GM10248 (cell line): ENCODE measurements around the gene CPLX1.

Source experiments
- CTCF ChIA-PET: fragments of 300-600 bp; sonication (Branson Sonifier 250); formaldehyde crosslinking; extraction: SDS; loops from one replicate; lab custom pipeline; 2021; ENCODE audit warnings: antibody characterized with exemption; lab: Yijun Ruan, JAX
- POLR2A ChIA-PET: fragments of 350-650 bp; sonication (Branson Sonifier 250); formaldehyde crosslinking; extraction: SDS; loops from one replicate; lab custom pipeline; 2020; ENCODE audit warnings: antibody characterized with exemption; lab: Yijun Ruan, JAX
- DNase-seq: peaks from one replicate; pipeline ENCODE4 v3.0.0; 2012; ENCODE audit errors: extremely low spot score
- TF ChIP-seq, protein P1 (sequence below): IDR thresholded peaks from 2 replicates; pipeline ENCODE4 v1.5.1; 2012; ENCODE audit warnings: mild to moderate bottlenecking, low read depth; ENCODE audit errors: extremely low read depth, missing control alignments, control extremely low read depth

Gene CPLX1

GRCh38 chr4:869776-870175, 43.8 kb upstream of the CPLX1 start:
- CTCF ChIA-PET: no interaction called here
- POLR2A ChIA-PET: no interaction called here
- TF ChIP-seq, protein P1, sequence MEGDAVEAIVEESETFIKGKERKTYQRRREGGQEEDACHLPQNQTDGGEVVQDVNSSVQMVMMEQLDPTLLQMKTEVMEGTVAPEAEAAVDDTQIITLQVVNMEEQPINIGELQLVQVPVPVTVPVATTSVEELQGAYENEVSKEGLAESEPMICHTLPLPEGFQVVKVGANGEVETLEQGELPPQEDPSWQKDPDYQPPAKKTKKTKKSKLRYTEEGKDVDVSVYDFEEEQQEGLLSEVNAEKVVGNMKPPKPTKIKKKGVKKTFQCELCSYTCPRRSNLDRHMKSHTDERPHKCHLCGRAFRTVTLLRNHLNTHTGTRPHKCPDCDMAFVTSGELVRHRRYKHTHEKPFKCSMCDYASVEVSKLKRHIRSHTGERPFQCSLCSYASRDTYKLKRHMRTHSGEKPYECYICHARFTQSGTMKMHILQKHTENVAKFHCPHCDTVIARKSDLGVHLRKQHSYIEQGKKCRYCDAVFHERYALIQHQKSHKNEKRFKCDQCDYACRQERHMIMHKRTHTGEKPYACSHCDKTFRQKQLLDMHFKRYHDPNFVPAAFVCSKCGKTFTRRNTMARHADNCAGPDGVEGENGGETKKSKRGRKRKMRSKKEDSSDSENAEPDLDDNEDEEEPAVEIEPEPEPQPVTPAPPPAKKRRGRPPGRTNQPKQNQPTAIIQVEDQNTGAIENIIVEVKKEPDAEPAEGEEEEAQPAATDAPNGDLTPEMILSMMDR: no peak
- no peak for DNase-seq

DNA sequence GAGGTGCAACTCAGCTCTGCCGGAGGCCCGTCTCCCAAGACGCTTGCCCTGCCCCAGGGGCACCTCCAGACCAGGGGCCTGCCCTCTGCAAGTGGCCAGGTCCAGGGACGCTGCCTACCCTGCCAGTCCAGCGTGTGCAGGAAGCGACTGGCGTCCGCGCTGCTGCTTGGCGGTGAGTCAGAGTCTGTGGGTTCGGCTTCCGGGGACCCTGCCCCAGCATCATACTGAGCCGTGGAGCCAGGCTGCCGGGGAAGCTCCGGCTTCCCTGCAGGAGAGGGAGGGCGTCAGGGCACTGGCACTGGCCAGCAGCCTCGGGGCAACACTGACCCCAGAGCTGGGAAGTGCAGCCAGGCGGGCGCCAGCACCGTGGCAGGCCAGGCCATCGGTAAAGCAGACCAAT, 42.5 kb upstream of the CPLX1 start:
- TF ChIP-seq, protein P1: no peak
- no peak for DNase-seq
- ChIA-PET CTCF (no interaction called here), POLR2A (no interaction called here)

DNA sequence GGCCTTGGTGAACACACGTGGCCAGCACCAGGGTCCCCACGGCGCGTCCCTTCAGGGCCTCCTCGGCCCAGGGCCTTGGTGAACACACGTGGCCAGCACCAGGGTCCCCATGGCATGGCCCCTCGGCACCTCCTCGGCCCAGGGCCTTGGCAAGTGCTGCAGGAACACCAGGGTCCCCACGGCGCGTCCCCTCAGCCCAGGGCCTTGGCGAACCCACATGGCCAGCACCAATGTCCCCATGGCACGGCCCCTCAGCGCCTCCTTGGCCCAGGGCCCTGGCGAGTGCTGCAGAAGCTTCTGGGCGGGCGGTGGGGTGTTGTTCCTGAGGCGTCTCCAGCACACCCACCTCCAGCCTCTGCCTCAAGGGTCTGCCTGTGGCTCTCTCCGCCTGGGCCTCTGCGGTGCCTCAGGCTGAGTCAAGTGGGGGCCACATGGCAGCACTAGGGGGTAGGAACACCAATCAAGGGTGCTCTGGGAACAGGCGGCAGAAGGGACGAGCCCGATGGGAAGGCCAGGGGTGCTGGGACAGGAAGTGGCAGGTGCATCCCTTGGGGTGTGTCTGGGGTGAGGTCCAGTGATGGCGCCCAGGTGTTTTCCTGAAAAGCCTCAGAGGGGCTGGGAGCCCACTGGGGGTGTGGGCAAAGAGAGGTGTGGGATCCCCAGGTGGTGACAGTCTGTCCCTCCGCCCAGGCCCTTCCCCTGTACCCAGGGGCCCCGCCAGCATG, 41.8 kb upstream of the CPLX1 start:
- TF ChIP-seq, protein P1: no peak
- no peak for DNase-seq
- ChIA-PET POLR2A (no interaction called here), CTCF (no interaction called here)

DNA sequence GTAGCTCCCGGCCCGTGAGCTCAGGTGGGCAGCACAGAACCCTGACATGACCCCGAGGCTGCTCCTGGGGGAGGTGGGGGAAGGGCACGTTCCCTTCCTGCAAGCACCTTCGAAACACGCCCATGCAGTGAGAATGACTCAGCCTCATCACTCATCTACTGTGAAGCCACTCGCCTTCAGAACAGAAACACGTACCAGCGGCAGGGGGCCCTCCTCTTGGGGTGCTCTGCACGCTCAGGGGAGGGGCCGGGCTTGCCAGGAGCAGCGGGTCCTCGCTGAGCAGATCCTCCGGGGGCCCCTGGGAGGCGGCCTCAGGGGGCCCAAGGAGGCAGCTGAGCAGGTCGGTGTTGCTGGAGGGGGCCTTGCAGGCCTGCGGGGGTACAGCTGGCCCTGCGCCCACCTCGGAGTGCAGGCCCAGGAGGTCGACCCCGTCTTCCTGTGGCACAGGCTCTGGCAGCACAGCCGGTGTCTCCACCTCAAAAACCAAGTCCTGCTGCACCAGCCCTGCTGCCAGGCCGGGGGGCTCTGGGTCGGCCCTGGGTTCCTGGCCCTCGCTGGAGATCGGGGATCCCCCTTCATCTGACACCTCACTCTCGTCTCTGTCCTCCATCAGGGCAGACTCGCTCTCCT, 40.9 kb upstream of the CPLX1 start:
- ChIA-PET CTCF (no interaction called here), POLR2A (no interaction called here)

GRCh38 chr4:866068-866760, 40.3 kb upstream of the CPLX1 start:
- ChIA-PET CTCF (interaction anchor here (2.1 kb wide), 1 partner anchor 10 kb away, joined by 5 read pairs; no protein-coding TSS in a partner anchor), POLR2A (no interaction called here)
- TF ChIP-seq, protein P1: no peak
- no peak for DNase-seq

More for the DNA sequence above, 40.9 kb upstream of the CPLX1 start:
- TF ChIP-seq, protein P1: no peak
- DNase-seq: no peak

DNA sequence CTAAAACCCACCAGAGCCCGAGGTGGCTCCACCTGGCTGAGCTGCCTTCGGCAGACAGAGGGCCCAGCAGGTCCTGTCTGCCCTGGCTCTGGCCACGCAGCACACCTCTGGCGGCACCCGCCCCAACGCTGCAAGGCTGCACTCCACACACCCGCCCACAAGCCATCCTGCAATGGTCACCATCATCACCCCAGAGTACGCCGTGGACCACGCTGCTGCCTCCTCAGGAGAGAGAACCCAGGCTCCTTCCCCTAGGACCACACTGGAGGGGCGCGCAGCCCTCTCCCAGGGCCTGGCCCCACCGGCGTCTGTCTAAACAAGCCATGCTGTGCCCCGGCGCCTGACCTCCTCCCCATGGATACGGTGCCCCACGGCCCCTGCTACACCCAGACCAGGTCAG, 39.6 kb upstream of the CPLX1 start:
- ChIA-PET POLR2A (no interaction called here), CTCF (interaction anchor here (2.1 kb wide), 1 partner anchor 9 kb away, joined by 5 read pairs; no protein-coding TSS in a partner anchor)
- TF ChIP-seq, protein P1: no peak
- no peak for DNase-seq
